ENCODE results near the gene CD63. TPM values are rescaled to one million over a fixed set of nuclear protein-coding genes. Genes with fewer than 3 reads are reported as not detected.
A peak's percentile ranks its signal among the peaks of the same experiment; 100 is the strongest.

The CD63 gene
- total RNA-seq, 2 experiments from 2014 or later: 204 to 210 TPM

GRCh38 chr12:55693323-55694187 lies 35.3 kb downstream of the CD63 start:
- H3K4me1 Mint-ChIP-seq (ENCODE audit: low read depth): no peaks in the 10 kb centered on the region
- no peak overlapping the region for H3K4me3 Mint-ChIP-seq
- no peaks in the 10 kb centered on the region for H3K27me3 Mint-ChIP-seq
- no peaks in the 10 kb centered on the region for H3K9me3 Mint-ChIP-seq
- DNase-seq: no peak
- no peak overlapping the region for H3K27ac Mint-ChIP-seq
- intact Hi-C loops (cut with micrococcal nuclease): no loop called here
- H3K36me3 Mint-ChIP-seq: no peaks in the 10 kb centered on the region
- ChIA-PET POLR2A (no interaction called here), CTCF (no interaction called here)

DNA sequence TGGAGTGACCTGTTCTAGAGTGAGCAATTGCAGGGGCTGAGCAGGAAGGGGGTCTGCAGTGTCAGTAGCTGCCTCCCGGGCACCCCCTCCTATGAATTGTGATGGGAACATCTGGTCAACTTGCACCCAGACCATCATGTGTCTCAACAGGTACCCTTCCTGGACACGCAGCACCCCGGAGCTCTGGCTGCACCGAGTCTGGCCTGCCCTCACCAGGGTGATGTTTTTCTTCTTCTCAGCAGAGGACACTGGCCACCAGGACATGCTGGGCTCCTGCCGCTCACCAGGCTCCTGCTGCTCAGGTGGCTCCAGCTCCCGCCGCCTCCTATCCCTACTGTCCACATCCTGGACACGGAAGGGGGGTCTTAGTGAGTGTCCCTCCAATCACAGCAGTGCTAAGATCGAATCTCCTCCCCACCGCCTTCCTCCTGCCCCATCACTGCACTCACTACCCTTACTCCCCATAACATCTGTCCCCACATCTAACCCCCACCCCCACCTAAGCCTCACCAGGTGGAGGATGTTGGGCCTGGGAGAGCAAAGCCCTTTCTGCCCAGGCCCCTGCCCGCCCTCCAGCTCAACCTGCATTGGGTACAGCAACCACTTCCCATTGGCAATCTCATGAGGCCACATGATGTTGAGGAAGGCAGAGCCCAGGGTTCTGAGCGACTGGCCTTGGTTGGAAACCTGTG lies 36.0 kb downstream of the CD63 start:
- no peak overlapping the region for H3K27ac Mint-ChIP-seq
- POLR2A ChIA-PET: no interaction called here
- H3K36me3 Mint-ChIP-seq: no peaks in the 10 kb centered on the region
- no peak overlapping the region for H3K4me3 Mint-ChIP-seq
- no peaks in the 10 kb centered on the region for H3K27me3 Mint-ChIP-seq
- H3K4me1 Mint-ChIP-seq (ENCODE audit: low read depth): peaks cover 2% of the 10 kb centered on the region
- no peak for DNase-seq
- intact Hi-C loops (cut with micrococcal nuclease): no loop called here
- H3K9me3 Mint-ChIP-seq: no peaks in the 10 kb centered on the region
- CTCF ChIA-PET: no interaction called here

- DNase-seq: no peak
- peaks cover 9% of the 10 kb centered on the region for H3K4me1 Mint-ChIP-seq (ENCODE audit: low read depth)
- H3K9me3 Mint-ChIP-seq: no peaks in the 10 kb centered on the region
- ChIA-PET POLR2A (no interaction called here), CTCF (interaction anchor here (1.2 to 2.2 kb wide), 2 partner anchors 16 to 33 kb away, joined by 3 to 10 read pairs; no protein-coding TSS in a partner anchor)
- no peak overlapping the region for H3K4me3 Mint-ChIP-seq
- intact Hi-C loops (cut with micrococcal nuclease): no loop called here
- no peaks in the 10 kb centered on the region for H3K36me3 Mint-ChIP-seq
- H3K27me3 Mint-ChIP-seq: peaks cover 3% of the 10 kb centered on the region
- no peak overlapping the region for H3K27ac Mint-ChIP-seq
Measured at GRCh38 chr12:55688716-55689655, 39.8 kb downstream of the CD63 start.

DNA sequence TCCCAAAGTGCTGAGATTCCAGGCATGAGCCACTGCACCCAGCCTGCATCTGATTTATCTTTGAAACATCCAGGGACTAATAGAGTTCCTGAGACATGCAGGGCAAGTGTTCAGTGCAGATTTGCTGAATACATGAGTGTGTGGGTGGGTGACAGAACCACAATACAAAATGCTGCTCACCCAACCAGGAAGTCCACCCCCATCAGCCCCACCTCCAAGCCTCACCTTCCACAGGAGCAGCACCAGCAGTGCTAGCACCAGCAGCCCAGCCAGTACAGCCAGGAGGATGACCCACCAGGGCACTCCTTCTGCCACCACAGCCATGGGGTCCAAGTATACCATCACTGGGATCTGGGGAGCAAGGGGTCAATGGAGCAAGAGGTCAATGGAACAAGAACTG lies 41.1 kb downstream of the CD63 start:
- no peak overlapping the region for H3K27ac Mint-ChIP-seq
- ChIA-PET CTCF (interaction anchor here (2.2 kb wide), 1 partner anchor 31 kb away, joined by 10 read pairs; no protein-coding TSS in a partner anchor), POLR2A (no interaction called here)
- no peaks in the 10 kb centered on the region for H3K9me3 Mint-ChIP-seq
- H3K36me3 Mint-ChIP-seq: no peaks in the 10 kb centered on the region
- peaks cover 5% of the 10 kb centered on the region for H3K27me3 Mint-ChIP-seq
- DNase-seq: peak; percentile 67
- no peak overlapping the region for H3K4me3 Mint-ChIP-seq
- H3K4me1 Mint-ChIP-seq (ENCODE audit: low read depth): peaks cover 9% of the 10 kb centered on the region
- intact Hi-C loops (cut with micrococcal nuclease): no loop called here

DNA sequence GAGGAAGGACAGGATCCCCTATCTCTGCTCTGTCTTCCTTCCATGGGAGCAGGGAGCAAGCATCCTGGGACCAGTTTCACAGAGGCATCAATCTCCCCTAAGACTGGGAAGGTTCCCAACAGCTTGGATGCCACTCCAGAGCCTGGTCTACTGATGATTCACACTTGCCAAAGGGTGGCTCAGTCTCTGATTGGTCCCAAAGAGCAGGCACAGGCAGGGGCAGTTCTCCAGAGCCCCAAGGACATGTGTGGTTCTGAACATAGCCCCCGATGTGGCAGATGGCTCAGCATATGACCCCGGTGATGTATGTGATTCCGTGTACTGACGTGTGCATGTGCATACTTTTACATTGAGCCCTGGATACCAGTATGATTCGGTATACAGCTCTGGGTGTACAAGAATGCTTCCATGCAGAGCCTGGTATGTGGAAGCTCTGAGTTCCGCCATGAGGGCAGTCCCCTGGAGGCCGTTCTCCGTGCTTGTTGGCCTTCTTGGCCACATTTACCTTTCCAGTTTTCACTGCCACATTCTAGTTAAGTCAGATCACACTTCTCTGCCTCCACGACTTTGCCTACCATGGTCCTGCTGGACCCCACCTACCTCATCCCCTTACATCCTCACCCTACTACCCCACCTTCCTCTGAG lies 42.3 kb downstream of the CD63 start:
- Mint-ChIP-seq H3K27me3 (peaks cover 9% of the 10 kb centered on the region), H3K36me3 (no peaks in the 10 kb centered on the region), H3K9me3 (no peaks in the 10 kb centered on the region), H3K4me1 (ENCODE audit: low read depth) (peaks cover 11% of the 10 kb centered on the region), H3K4me3 (no peak overlapping the region), H3K27ac (no peak overlapping the region)
- ChIA-PET POLR2A (no interaction called here), CTCF (no interaction called here)
- intact Hi-C loops (cut with micrococcal nuclease): no loop called here
- DNase-seq: no peak

DNA sequence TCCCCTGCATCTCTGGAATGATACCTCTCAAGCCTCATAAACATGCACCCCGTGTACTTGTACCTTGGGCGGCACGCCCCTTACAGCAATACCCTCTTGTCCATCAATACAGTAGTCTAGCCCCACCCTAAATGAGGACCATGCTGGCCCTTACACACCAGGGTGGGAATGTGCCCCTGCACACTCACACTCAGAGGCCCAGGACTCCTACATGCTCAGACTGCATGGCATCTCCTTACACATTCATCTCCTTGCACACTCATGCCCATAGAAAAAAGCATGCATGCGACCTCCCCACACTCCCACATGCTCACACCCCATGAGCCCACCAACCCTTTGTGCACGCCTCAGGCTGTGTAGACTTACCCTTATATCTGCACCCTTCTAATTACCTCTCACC lies 43.1 kb downstream of the CD63 start:
- DNase-seq: no peak
- CTCF ChIA-PET: no interaction called here
- Mint-ChIP-seq H3K27ac (no peak overlapping the region), H3K9me3 (no peaks in the 10 kb centered on the region), H3K4me3 (no peak overlapping the region), H3K27me3 (peaks cover 16% of the 10 kb centered on the region), H3K36me3 (no peaks in the 10 kb centered on the region), H3K4me1 (ENCODE audit: low read depth) (peaks cover 19% of the 10 kb centered on the region)
- POLR2A ChIA-PET: no interaction called here
- intact Hi-C loops (cut with micrococcal nuclease): no loop called here

DNA sequence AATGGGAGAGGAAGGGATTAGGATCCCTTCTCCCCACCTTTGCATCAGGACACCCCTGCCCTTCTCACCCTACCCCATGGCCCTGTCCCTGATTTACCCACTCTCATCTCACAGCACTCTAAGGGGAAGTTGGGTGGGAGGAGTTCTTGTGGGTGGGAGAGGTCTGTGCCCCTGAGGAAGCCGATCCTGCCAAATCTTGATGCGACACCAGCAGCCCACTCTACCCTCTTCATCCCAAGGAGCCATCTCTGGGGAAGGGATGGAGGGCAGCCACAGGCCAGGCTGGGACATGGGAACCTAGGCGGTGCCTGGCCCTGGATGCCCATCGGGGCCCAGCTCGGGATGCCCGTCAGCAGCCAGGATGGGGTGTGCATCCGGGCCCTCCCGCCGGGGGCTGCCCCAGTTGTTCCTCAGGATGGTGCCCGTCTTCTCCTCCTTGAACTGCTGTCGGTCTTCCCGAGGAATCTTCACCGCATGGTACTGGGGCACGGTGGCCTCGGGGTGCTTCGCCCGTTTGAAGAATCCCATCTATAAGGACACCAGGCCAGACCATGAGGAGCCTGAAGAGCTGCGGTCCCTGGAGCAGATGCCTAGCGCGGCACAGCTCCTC lies 43.9 kb downstream of the CD63 start:
- no peaks in the 10 kb centered on the region for H3K9me3 Mint-ChIP-seq
- no peak for DNase-seq
- ChIA-PET POLR2A (no interaction called here), CTCF (no interaction called here)
- no peaks in the 10 kb centered on the region for H3K36me3 Mint-ChIP-seq
- intact Hi-C loops (cut with micrococcal nuclease): no loop called here
- peaks cover 16% of the 10 kb centered on the region for H3K27me3 Mint-ChIP-seq
- H3K4me3 Mint-ChIP-seq: no peak overlapping the region
- H3K4me1 Mint-ChIP-seq (ENCODE audit: low read depth): peaks cover 19% of the 10 kb centered on the region
- H3K27ac Mint-ChIP-seq: no peak overlapping the region

DNA sequence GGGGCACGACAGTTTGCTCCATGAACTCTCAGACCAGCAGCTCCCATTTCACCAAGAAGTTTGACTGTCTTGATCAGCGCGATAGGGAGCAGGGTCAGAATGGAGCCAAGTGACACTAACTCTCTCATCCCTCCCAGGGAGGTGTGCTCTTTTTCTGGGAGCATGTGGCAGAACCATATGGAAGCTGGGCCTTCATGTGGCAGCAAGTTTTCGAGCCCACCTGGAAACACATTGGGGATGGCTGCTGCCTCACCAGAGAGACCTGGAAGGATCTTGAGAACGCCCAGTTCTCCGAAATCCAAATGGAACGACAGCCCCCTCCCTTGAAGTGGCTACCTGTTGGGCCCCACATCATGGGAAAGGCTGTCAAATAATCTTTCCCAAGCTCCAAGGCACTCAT lies 45.1 kb downstream of the CD63 start:
- intact Hi-C loops (cut with micrococcal nuclease): no loop called here
- Mint-ChIP-seq H3K36me3 (no peaks in the 10 kb centered on the region), H3K4me3 (no peak overlapping the region), H3K9me3 (no peaks in the 10 kb centered on the region), H3K27ac (no peak overlapping the region), H3K4me1 (ENCODE audit: low read depth) (peaks cover 19% of the 10 kb centered on the region), H3K27me3 (peaks cover 18% of the 10 kb centered on the region)
- CTCF ChIA-PET: interaction anchor here (0.7 to 1.5 kb wide), 2 partner anchors 20 to 28 kb away, joined by 3 to 5 read pairs; no protein-coding TSS in a partner anchor
- POLR2A ChIA-PET: no interaction called here
- no peak for DNase-seq

DNA sequence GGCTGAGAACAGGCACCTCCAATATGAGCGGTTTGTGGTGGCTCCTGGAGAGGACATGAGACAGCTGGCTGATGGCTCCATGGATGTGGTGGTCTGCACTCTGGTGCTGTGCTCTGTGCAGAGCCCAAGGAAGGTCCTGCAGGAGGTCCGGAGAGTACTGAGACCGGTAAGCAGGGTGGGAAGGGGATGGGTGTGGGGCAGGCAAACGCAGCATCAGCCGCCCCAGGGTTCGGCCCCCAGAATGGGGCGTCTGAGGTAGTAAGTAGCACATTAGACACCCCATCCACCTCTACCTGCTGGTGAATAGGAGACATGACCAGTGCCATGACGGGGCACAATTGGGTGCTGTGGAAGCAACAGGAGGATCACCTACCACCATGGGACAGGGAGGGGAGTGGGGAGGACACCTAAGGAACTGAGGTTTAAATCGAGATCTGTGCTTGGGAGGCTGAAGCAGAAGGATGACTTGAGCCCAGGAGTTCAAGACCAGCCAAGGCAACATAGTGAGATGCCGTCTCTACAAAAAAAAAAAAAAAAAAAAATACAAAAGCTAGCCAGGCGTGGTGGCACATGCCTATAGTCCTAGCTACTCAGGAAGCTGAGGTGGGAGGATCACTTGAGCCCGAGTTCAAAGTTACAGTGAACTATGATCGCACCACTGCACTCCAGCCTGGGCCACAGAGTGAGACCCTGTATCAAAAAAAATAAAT lies 46.6 kb downstream of the CD63 start:
- peaks cover 18% of the 10 kb centered on the region for H3K27me3 Mint-ChIP-seq
- peaks cover 14% of the 10 kb centered on the region for H3K4me1 Mint-ChIP-seq (ENCODE audit: low read depth)
- no peak overlapping the region for H3K4me3 Mint-ChIP-seq
- ChIA-PET CTCF (interaction anchor here (0.9 to 1.2 kb wide), 2 partner anchors 24 to 56 kb away, joined by 5 to 6 read pairs; no protein-coding TSS in a partner anchor), POLR2A (no interaction called here)
- intact Hi-C loops (cut with micrococcal nuclease): no loop called here
- no peaks in the 10 kb centered on the region for H3K9me3 Mint-ChIP-seq
- no peaks in the 10 kb centered on the region for H3K36me3 Mint-ChIP-seq
- no peak for DNase-seq
- H3K27ac Mint-ChIP-seq: no peak overlapping the region

DNA sequence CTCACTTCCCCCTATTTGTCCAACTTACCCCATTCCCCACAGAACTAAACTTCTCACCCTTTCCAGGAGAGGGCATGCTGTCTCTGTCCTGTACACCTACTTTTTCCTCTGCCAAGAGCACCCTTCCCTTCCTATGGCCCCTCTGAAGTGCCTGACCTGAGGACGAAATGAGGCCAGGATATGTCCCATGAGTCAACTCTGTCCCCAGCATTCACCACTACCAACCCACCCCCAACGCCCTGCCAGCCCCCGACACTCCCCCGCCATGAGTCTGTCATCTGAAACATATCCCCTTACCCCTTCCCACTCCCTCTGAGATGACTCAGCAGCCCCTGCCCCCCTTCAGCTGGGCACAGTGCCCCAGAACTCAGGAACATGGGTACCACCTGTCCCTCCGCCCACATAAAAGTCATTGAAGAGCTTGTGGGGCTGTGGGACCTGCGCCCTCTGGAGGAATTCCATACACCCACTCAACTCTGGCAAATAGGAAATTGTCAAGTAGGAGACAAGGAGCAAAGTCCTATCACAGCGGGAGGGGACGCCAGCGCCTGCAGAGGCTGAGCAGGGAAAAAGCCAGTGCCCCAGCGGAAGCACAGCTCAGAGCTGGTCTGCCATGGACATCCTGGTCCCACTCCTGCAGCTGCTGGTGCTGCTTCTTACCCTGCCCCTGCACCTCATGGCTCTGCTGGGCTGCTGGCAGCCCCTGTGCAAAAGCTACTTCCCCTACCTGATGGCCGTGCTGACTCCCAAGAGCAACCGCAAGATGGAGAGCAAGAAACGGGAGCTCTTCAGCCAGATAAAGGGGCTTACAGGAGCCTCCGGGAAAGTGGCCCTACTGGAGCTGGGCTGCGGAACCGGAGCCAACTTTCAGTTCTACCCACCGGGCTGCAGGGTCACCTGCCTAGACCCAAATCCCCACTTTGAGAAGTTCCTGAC lies 47.4 kb downstream of the CD63 start:
- H3K27me3 Mint-ChIP-seq: peaks cover 18% of the 10 kb centered on the region
- intact Hi-C loops (cut with micrococcal nuclease): loop anchor here (1.0 kb wide), 1 partner anchor 56 kb away; no protein-coding TSS in a partner anchor
- no peak overlapping the region for H3K27ac Mint-ChIP-seq
- ChIA-PET CTCF (interaction anchor here (0.9 to 1.2 kb wide), 2 partner anchors 24 to 57 kb away, joined by 5 to 6 read pairs; no protein-coding TSS in a partner anchor), POLR2A (no interaction called here)
- H3K36me3 Mint-ChIP-seq: no peaks in the 10 kb centered on the region
- DNase-seq: no peak
- H3K4me1 Mint-ChIP-seq (ENCODE audit: low read depth): peaks cover 11% of the 10 kb centered on the region
- H3K9me3 Mint-ChIP-seq: no peaks in the 10 kb centered on the region
- no peak overlapping the region for H3K4me3 Mint-ChIP-seq

Data from activated CD4-positive, alpha-beta memory T cell treated with anti-CD3 and anti-CD28 coated beads for 36 hours (primary cell).